HepG2 (cell line): ENCODE data around the gene LYZL6. TPM values are rescaled to one million over a fixed set of nuclear protein-coding genes. Genes with fewer than 3 reads are reported as not detected.

ENCODE experiments used
- ARNT ChIP-seq: fragments of 450-650 bp; IDR thresholded peaks from 2 replicates; pipeline ENCODE4 v1.6.1; 2017
- CENPT ChIP-seq: sonication (generic); formaldehyde crosslinking; IDR thresholded peaks from 2 replicates; pipeline ENCODE4 v1.8.0; 2022; ENCODE audit warnings: low read depth, mild to moderate bottlenecking, moderate library complexity, missing genetic modification reagents
- FOSL1 ChIP-seq: sonication (generic); formaldehyde crosslinking; IDR thresholded peaks from 2 replicates; pipeline ENCODE4 v1.9.0; 2021; ENCODE audit warnings: missing genetic modification reagents, borderline replicate concordance
- HDAC2 ChIP-seq: sonication (generic); formaldehyde crosslinking; IDR thresholded peaks from 2 replicates; pipeline ENCODE4 v1.4.0; 2020; ENCODE audit warnings: missing genetic modification reagents
- KDM1A ChIP-seq: IDR thresholded peaks from 2 replicates; pipeline ENCODE4 v1.6.1; 2016; ENCODE audit warnings: missing compliant biosample characterization
- NCOA2 ChIP-seq: sonication (generic); formaldehyde crosslinking; IDR thresholded peaks from 2 replicates; pipeline ENCODE4 v1.8.0; 2022; ENCODE audit warnings: inconsistent platforms
- NR2F1 ChIP-seq, 2 experiments: fragments of 450-650 bp in 1 of 2; formaldehyde crosslinking in 1 of 2; IDR thresholded peaks; 2 replicates each; pipeline versions ENCODE4 v1.5.0 to v1.6.1; 2016 to 2020; ENCODE audit warnings: mild to moderate bottlenecking in 1 of 2, missing compliant biosample characterization in 1 of 2, missing genetic modification reagents in 1 of 2, moderate library complexity in 1 of 2
- STAG1 ChIP-seq: sonication (generic); formaldehyde crosslinking; IDR thresholded peaks from 2 replicates; pipeline ENCODE4 v1.4.0; 2020; ENCODE audit warnings: missing genetic modification reagents
- ZBTB38 ChIP-seq: sonication (generic); formaldehyde crosslinking; IDR thresholded peaks from 2 replicates; pipeline ENCODE4 v1.5.1; 2020; ENCODE audit warnings: mild to moderate bottlenecking, missing genetic modification reagents
- ZEB1 ChIP-seq: IDR thresholded peaks from 2 replicates; pipeline ENCODE4 v1.6.1; 2012; ENCODE audit warnings: mild to moderate bottlenecking, low read depth, inconsistent platforms; ENCODE audit not compliant: insufficient replicate concordance
- ZNF292 ChIP-seq: sonication (generic); formaldehyde crosslinking; IDR thresholded peaks from 2 replicates; pipeline ENCODE4 v1.8.1; 2022; ENCODE audit warnings: mild to moderate bottlenecking, low read depth, missing genetic modification reagents, borderline replicate concordance
- ZNF382 ChIP-seq: sonication (generic); formaldehyde crosslinking; IDR thresholded peaks from 2 replicates; pipeline ENCODE4 v1.5.0; 2020; ENCODE audit warnings: missing genetic modification reagents, mild to moderate bottlenecking, borderline replicate concordance
- ZNF598 ChIP-seq: sonication (generic); formaldehyde crosslinking; IDR thresholded peaks from 2 replicates; pipeline ENCODE4 v1.5.1; 2020; ENCODE audit warnings: mild to moderate bottlenecking, missing genetic modification reagents, borderline replicate concordance
- ZNF644 ChIP-seq: IDR thresholded peaks from 2 replicates; pipeline ENCODE4 v1.6.1; 2016; ENCODE audit warnings: low read depth
- ZSCAN9 ChIP-seq: IDR thresholded peaks from 2 replicates; pipeline ENCODE4 v1.6.1; 2016; ENCODE audit warnings: borderline replicate concordance
- polyA plus RNA-seq, 8 experiments: library from polyadenylated mRNA; depleted of rRNA in 3 of 8; stranded (reverse) in 7 of 8; unstranded in 1 of 8; fragments of >200 nt; fragmentation: Illumina TruSeq in 4 of 8; extraction: Trizol in 4 of 8; gene quantifications; 2 replicates each; pipeline versions ENCODE4 v1.2.1 to v1.2.3, GENCODE V29; 2011 to 2016; ENCODE audit warnings: low read depth in 4 of 8, missing spikeins in 1 of 8, mixed read lengths in 1 of 8; ENCODE audit not compliant: insufficient read depth in 1 of 8
- total RNA-seq, 5 experiments: library from RNA; depleted of rRNA; stranded (reverse); fragments of >200 nt; fragmentation: Illumina TruSeq; extraction: Trizol; gene quantifications; 2 replicates each; pipeline ENCODE4 v1.2.3, GENCODE V29; 2016; ENCODE audit warnings: low read depth in 1 of 5
- TF ChIP-seq, protein P1 (sequence below): sonication (generic); formaldehyde crosslinking; IDR thresholded peaks from 2 replicates; pipeline ENCODE4 v1.4.0; 2020; ENCODE audit warnings: mild to moderate bottlenecking, missing genetic modification reagents
- TF ChIP-seq, protein P2 (sequence below): sonication (generic); formaldehyde crosslinking; IDR thresholded peaks from 2 replicates; pipeline ENCODE4 v1.8.0; 2022; ENCODE audit warnings: mild to moderate bottlenecking, missing genetic modification reagents, moderate library complexity
- TF ChIP-seq, protein P3 (sequence below): IDR thresholded peaks from 2 replicates; pipeline ENCODE4 v1.6.1; 2016; ENCODE audit warnings: low read depth, control low read depth
- TF ChIP-seq, protein P4 (sequence below): sonication (generic); formaldehyde crosslinking; IDR thresholded peaks from 2 replicates; pipeline ENCODE4 v1.4.0; 2020; ENCODE audit warnings: mild to moderate bottlenecking, low read depth, missing genetic modification reagents
- TF ChIP-seq, protein P5 (sequence below): sonication (generic); formaldehyde crosslinking; IDR thresholded peaks from 2 replicates; pipeline ENCODE4 v1.5.1; 2020; ENCODE audit warnings: mild to moderate bottlenecking, missing genetic modification reagents

Gene LYZL6
- total and polyA plus RNA-seq, 2 of the 13 experiments (the other 11 are each of a cell fraction or from before 2014, with no cell fraction given): not detected

DNA sequence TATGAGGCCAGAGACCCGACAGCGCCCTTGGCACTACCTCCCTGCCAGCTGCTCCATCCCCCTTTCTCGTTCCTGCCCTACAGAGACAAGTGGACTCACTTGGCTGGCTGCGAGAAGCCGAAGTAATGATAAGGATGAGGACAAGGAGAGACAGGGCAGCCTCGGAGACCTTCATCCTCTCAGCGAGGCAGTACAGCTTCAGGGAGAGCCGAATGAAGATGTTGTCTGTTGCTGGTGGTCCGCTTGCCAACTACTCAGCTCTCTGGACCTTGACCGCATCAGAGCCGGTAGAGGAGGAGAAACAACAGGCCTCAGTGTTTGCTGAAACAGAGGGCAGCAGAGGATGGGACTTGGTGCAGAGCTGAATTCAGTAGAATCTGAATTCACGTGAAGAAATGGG lies 37.7 kb upstream of the LYZL6 start, which contains the start of gene CCL16 (continued):
- TF ChIP-seq, protein P1, sequence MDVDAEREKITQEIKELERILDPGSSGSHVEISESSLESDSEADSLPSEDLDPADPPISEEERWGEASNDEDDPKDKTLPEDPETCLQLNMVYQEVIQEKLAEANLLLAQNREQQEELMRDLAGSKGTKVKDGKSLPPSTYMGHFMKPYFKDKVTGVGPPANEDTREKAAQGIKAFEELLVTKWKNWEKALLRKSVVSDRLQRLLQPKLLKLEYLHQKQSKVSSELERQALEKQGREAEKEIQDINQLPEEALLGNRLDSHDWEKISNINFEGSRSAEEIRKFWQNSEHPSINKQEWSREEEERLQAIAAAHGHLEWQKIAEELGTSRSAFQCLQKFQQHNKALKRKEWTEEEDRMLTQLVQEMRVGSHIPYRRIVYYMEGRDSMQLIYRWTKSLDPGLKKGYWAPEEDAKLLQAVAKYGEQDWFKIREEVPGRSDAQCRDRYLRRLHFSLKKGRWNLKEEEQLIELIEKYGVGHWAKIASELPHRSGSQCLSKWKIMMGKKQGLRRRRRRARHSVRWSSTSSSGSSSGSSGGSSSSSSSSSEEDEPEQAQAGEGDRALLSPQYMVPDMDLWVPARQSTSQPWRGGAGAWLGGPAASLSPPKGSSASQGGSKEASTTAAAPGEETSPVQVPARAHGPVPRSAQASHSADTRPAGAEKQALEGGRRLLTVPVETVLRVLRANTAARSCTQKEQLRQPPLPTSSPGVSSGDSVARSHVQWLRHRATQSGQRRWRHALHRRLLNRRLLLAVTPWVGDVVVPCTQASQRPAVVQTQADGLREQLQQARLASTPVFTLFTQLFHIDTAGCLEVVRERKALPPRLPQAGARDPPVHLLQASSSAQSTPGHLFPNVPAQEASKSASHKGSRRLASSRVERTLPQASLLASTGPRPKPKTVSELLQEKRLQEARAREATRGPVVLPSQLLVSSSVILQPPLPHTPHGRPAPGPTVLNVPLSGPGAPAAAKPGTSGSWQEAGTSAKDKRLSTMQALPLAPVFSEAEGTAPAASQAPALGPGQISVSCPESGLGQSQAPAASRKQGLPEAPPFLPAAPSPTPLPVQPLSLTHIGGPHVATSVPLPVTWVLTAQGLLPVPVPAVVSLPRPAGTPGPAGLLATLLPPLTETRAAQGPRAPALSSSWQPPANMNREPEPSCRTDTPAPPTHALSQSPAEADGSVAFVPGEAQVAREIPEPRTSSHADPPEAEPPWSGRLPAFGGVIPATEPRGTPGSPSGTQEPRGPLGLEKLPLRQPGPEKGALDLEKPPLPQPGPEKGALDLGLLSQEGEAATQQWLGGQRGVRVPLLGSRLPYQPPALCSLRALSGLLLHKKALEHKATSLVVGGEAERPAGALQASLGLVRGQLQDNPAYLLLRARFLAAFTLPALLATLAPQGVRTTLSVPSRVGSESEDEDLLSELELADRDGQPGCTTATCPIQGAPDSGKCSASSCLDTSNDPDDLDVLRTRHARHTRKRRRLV: no peak
- TF ChIP-seq, protein P2, sequence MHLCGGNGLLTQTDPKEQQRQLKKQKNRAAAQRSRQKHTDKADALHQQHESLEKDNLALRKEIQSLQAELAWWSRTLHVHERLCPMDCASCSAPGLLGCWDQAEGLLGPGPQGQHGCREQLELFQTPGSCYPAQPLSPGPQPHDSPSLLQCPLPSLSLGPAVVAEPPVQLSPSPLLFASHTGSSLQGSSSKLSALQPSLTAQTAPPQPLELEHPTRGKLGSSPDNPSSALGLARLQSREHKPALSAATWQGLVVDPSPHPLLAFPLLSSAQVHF (CRISPR knock-in tag): no peak
- TF ChIP-seq ZEB1 (no peak), FOSL1 (CRISPR knock-in tag) (no peak), ZSCAN9 (CRISPR knock-in tag) (no peak), HDAC2 (CRISPR knock-in tag) (no peak), ARNT (no peak), ZNF644 (CRISPR knock-in tag) (no peak), STAG1 (CRISPR knock-in tag) (peak; percentile 40; the same call in 1 of the 2 replicates), CENPT (CRISPR knock-in tag) (no peak), NR2F1 (CRISPR knock-in tag; IDR thresholded peaks at IDR 0.05) (0 out of 4 replicates have a peak, but pooled peaks of 1 of the 2 experiments have one; percentile 18), ZBTB38 (CRISPR knock-in tag) (peak; percentile 58; the same call in 1 of the 2 replicates), KDM1A (CRISPR knock-in tag) (0 out of 2 replicates have a peak, but pooled peaks have one; percentile 38), NCOA2 (CRISPR knock-in tag) (0 out of 2 replicates have a peak, but pooled peaks have one; percentile 10), ZNF292 (CRISPR knock-in tag) (no peak), ZNF598 (CRISPR knock-in tag) (0 out of 2 replicates have a peak, but pooled peaks have one; percentile 55), ZNF382 (CRISPR knock-in tag) (no peak)
- TF ChIP-seq, protein P3, sequence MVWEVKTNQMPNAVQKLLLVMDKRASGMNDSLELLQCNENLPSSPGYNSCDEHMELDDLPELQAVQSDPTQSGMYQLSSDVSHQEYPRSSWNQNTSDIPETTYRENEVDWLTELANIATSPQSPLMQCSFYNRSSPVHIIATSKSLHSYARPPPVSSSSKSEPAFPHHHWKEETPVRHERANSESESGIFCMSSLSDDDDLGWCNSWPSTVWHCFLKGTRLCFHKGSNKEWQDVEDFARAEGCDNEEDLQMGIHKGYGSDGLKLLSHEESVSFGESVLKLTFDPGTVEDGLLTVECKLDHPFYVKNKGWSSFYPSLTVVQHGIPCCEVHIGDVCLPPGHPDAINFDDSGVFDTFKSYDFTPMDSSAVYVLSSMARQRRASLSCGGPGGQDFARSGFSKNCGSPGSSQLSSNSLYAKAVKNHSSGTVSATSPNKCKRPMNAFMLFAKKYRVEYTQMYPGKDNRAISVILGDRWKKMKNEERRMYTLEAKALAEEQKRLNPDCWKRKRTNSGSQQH (CRISPR knock-in tag): no peak
- TF ChIP-seq, protein P4, sequence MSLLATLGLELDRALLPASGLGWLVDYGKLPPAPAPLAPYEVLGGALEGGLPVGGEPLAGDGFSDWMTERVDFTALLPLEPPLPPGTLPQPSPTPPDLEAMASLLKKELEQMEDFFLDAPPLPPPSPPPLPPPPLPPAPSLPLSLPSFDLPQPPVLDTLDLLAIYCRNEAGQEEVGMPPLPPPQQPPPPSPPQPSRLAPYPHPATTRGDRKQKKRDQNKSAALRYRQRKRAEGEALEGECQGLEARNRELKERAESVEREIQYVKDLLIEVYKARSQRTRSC: no peak
- TF ChIP-seq, protein P5, sequence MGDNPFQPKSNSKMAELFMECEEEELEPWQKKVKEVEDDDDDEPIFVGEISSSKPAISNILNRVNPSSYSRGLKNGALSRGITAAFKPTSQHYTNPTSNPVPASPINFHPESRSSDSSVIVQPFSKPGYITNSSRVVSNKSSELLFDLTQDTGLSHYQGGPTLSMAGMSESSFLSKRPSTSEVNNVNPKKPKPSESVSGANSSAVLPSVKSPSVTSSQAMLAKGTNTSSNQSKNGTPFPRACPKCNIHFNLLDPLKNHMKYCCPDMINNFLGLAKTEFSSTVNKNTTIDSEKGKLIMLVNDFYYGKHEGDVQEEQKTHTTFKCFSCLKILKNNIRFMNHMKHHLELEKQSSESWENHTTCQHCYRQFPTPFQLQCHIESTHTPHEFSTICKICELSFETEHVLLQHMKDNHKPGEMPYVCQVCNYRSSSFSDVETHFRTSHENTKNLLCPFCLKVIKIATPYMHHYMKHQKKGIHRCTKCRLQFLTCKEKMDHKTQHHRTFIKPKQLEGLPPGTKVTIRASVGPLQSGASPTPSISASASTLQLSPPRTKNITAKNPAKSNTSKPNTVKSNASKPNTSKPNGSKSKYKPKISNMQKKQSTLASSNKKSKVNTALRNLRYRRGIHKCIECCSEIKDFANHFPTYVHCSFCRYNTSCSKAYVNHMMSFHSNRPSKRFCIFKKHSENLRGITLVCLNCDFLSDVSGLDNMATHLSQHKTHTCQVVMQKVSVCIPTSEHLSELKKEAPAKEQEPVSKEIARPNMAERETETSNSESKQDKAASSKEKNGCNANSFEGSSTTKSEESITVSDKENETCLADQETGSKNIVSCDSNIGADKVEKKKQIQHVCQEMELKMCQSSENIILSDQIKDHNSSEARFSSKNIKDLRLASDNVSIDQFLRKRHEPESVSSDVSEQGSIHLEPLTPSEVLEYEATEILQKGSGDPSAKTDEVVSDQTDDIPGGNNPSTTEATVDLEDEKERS (CRISPR knock-in tag): no peak
